ENCODE measurements around the gene TIMM13. TPM values are rescaled to one million over a fixed set of nuclear protein-coding genes. Genes with fewer than 3 reads are reported as not detected.

TIMM13 gene
- total and polyA plus RNA-seq, 4 donors: 27.8 to 41.9 (median 37.2) TPM

GRCh38 chr19:2436926-2437325 lies 9.5 kb upstream of the TIMM13 start:
- DNase-seq (peak in 1 of 2 donors; percentile 40), ATAC-seq (ENCODE audit: low FRiP score) (no peak)
- no peak overlapping the region for H3K27ac ChIP-seq (ENCODE audit: low read depth in 1 of 2, low read length in 2 of 2)
- H3K9me3 ChIP-seq (ENCODE audit: control insufficient read depth, low read length): no peaks in the 10 kb centered on the region
- H3K27me3 ChIP-seq (ENCODE audit: control insufficient read depth in 1 of 2, insufficient read depth in 2 of 2, low read length in 1 of 2): no peaks in the 10 kb centered on the region
- intact Hi-C loops (cut with DNase I): no loop called here
- no peaks in the 10 kb centered on the region for H3K36me3 ChIP-seq (ENCODE audit: control insufficient read depth in 1 of 2, insufficient read depth in 2 of 2, low read length in 1 of 2)
- WGBS, 2 donors: 96 to 97% methylated on average over 15 of the region's 15 CpGs
- no peaks in the 10 kb centered on the region for H3K4me1 ChIP-seq (ENCODE audit: control insufficient read depth in 1 of 2, insufficient read depth in 2 of 2, low read length in 2 of 2)
- no peak overlapping the region for H3K4me3 ChIP-seq (ENCODE audit: low read length in 2 of 2)

GRCh38 chr19:2436384-2436783 lies 9.0 kb upstream of the TIMM13 start:
- no peaks in the 10 kb centered on the region for H3K9me3 ChIP-seq (ENCODE audit: control insufficient read depth, low read length)
- DNase-seq (peak in 1 of 2 donors; percentile 29), ATAC-seq (ENCODE audit: low FRiP score) (no peak)
- intact Hi-C loops (cut with DNase I): no loop called here
- H3K4me1 ChIP-seq (ENCODE audit: control insufficient read depth in 1 of 2, insufficient read depth in 2 of 2, low read length in 2 of 2): no peaks in the 10 kb centered on the region
- no peak overlapping the region for H3K27ac ChIP-seq (ENCODE audit: low read depth in 1 of 2, low read length in 2 of 2)
- H3K27me3 ChIP-seq (ENCODE audit: control insufficient read depth in 1 of 2, insufficient read depth in 2 of 2, low read length in 1 of 2): no peaks in the 10 kb centered on the region
- 95 to 97% methylated on average over 39 of the region's 39 CpGs for WGBS, 2 donors
- no peaks in the 10 kb centered on the region for H3K36me3 ChIP-seq (ENCODE audit: control insufficient read depth in 1 of 2, insufficient read depth in 2 of 2, low read length in 1 of 2)
- H3K4me3 ChIP-seq (ENCODE audit: low read length in 2 of 2): no peak overlapping the region

GRCh38 chr19:2434721-2435265 lies 7.4 kb upstream of the TIMM13 start:
- Histone ChIP-seq H3K9me3 (ENCODE audit: control insufficient read depth, low read length) (no peaks in the 10 kb centered on the region), H3K4me1 (ENCODE audit: control insufficient read depth in 1 of 2, insufficient read depth in 2 of 2, low read length in 2 of 2) (no peaks in the 10 kb centered on the region), H3K27me3 (ENCODE audit: control insufficient read depth in 1 of 2, insufficient read depth in 2 of 2, low read length in 1 of 2) (no peaks in the 10 kb centered on the region), H3K27ac (ENCODE audit: low read depth in 1 of 2, low read length in 2 of 2) (no peak overlapping the region), H3K36me3 (ENCODE audit: control insufficient read depth in 1 of 2, insufficient read depth in 2 of 2, low read length in 1 of 2) (no peaks in the 10 kb centered on the region), H3K4me3 (ENCODE audit: low read length in 2 of 2) (no peak overlapping the region)
- intact Hi-C loops (cut with DNase I): no loop called here
- DNase-seq (peak in 1 of 2 donors; percentile 40), ATAC-seq (ENCODE audit: low FRiP score) (no peak)
- WGBS, 2 donors: 96% methylated on average over 37 to 42 of the region's 42 CpGs

GRCh38 chr19:2434267-2434666 lies 6.9 kb upstream of the TIMM13 start:
- H3K4me1 ChIP-seq (ENCODE audit: control insufficient read depth in 1 of 2, insufficient read depth in 2 of 2, low read length in 2 of 2): no peaks in the 10 kb centered on the region
- no peak overlapping the region for H3K27ac ChIP-seq (ENCODE audit: low read depth in 1 of 2, low read length in 2 of 2)
- 95% methylated on average over 20 to 22 of the region's 22 CpGs for WGBS, 2 donors
- no peaks in the 10 kb centered on the region for H3K9me3 ChIP-seq (ENCODE audit: control insufficient read depth, low read length)
- intact Hi-C loops (cut with DNase I): no loop called here
- H3K36me3 ChIP-seq (ENCODE audit: control insufficient read depth in 1 of 2, insufficient read depth in 2 of 2, low read length in 1 of 2): no peaks in the 10 kb centered on the region
- DNase-seq (peak in 1 of 2 donors; percentile 43), ATAC-seq (ENCODE audit: low FRiP score) (no peak)
- H3K27me3 ChIP-seq (ENCODE audit: control insufficient read depth in 1 of 2, insufficient read depth in 2 of 2, low read length in 1 of 2): no peaks in the 10 kb centered on the region
- H3K4me3 ChIP-seq (ENCODE audit: low read length in 2 of 2): no peak overlapping the region

- Histone ChIP-seq H3K4me1 (ENCODE audit: control insufficient read depth in 1 of 2, insufficient read depth in 2 of 2, low read length in 2 of 2) (no peaks in the 10 kb centered on the region), H3K27ac (ENCODE audit: low read depth in 1 of 2, low read length in 2 of 2) (no peak overlapping the region), H3K4me3 (ENCODE audit: low read length in 2 of 2) (no peak overlapping the region), H3K36me3 (ENCODE audit: control insufficient read depth in 1 of 2, insufficient read depth in 2 of 2, low read length in 1 of 2) (no peaks in the 10 kb centered on the region), H3K27me3 (ENCODE audit: control insufficient read depth in 1 of 2, insufficient read depth in 2 of 2, low read length in 1 of 2) (no peaks in the 10 kb centered on the region), H3K9me3 (ENCODE audit: control insufficient read depth, low read length) (no peaks in the 10 kb centered on the region)
- WGBS, 2 donors: 93 to 95% methylated on average over 23 to 30 of the region's 30 CpGs
- DNase-seq: peak in 1 of 2 donors; percentile 38
- no peak for ATAC-seq (ENCODE audit: low FRiP score)
- intact Hi-C loops (cut with DNase I): no loop called here
These were observed 6.5 kb upstream of the TIMM13 start for GRCh38 chr19:2433854-2434253.

GRCh38 chr19:2432131-2432848 lies 4.9 kb upstream of the TIMM13 start:
- intact Hi-C loops (cut with DNase I): no loop called here
- H3K4me3 ChIP-seq (ENCODE audit: low read length in 2 of 2): no peak overlapping the region
- no peaks in the 10 kb centered on the region for H3K36me3 ChIP-seq (ENCODE audit: control insufficient read depth in 1 of 2, insufficient read depth in 2 of 2, low read length in 1 of 2)
- H3K9me3 ChIP-seq (ENCODE audit: control insufficient read depth, low read length): no peaks in the 10 kb centered on the region
- 96% methylated on average over 25 of the region's 25 CpGs for WGBS, 2 donors
- no peak overlapping the region for H3K27ac ChIP-seq (ENCODE audit: low read depth in 1 of 2, low read length in 2 of 2)
- no peaks in the 10 kb centered on the region for H3K4me1 ChIP-seq (ENCODE audit: control insufficient read depth in 1 of 2, insufficient read depth in 2 of 2, low read length in 2 of 2)
- DNase-seq (no peak), ATAC-seq (ENCODE audit: low FRiP score) (no peak)
- no peaks in the 10 kb centered on the region for H3K27me3 ChIP-seq (ENCODE audit: control insufficient read depth in 1 of 2, insufficient read depth in 2 of 2, low read length in 1 of 2)

GRCh38 chr19:2431318-2432055 lies 4.1 kb upstream of the TIMM13 start:
- Histone ChIP-seq H3K27ac (ENCODE audit: low read depth in 1 of 2, low read length in 2 of 2) (no peak overlapping the region), H3K4me3 (ENCODE audit: low read length in 2 of 2) (no peak overlapping the region), H3K9me3 (ENCODE audit: control insufficient read depth, low read length) (no peaks in the 10 kb centered on the region), H3K36me3 (ENCODE audit: control insufficient read depth in 1 of 2, insufficient read depth in 2 of 2, low read length in 1 of 2) (no peaks in the 10 kb centered on the region), H3K27me3 (ENCODE audit: control insufficient read depth in 1 of 2, insufficient read depth in 2 of 2, low read length in 1 of 2) (no peaks in the 10 kb centered on the region), H3K4me1 (ENCODE audit: control insufficient read depth in 1 of 2, insufficient read depth in 2 of 2, low read length in 2 of 2) (no peaks in the 10 kb centered on the region)
- no peak for ATAC-seq (ENCODE audit: low FRiP score)
- DNase-seq: no peak
- intact Hi-C loops (cut with DNase I): no loop called here
- WGBS, 2 donors: 94% methylated on average over 37 of the region's 37 CpGs

- Histone ChIP-seq H3K9me3 (ENCODE audit: control insufficient read depth, low read length) (no peaks in the 10 kb centered on the region), H3K4me3 (ENCODE audit: low read length in 2 of 2) (no peak overlapping the region), H3K36me3 (ENCODE audit: control insufficient read depth in 1 of 2, insufficient read depth in 2 of 2, low read length in 1 of 2) (no peaks in the 10 kb centered on the region), H3K4me1 (ENCODE audit: control insufficient read depth in 1 of 2, insufficient read depth in 2 of 2, low read length in 2 of 2) (no peaks in the 10 kb centered on the region), H3K27ac (ENCODE audit: low read depth in 1 of 2, low read length in 2 of 2) (no peak overlapping the region), H3K27me3 (ENCODE audit: control insufficient read depth in 1 of 2, insufficient read depth in 2 of 2, low read length in 1 of 2) (no peaks in the 10 kb centered on the region)
- no peak for DNase-seq
- WGBS, 2 donors: 87 to 89% methylated on average over 25 of the region's 25 CpGs
- intact Hi-C loops (cut with DNase I): loop anchor here in 1 of 2 donors (5.0 kb wide), 1 partner anchor 182 kb away; no protein-coding TSS in a partner anchor
- no peak for ATAC-seq (ENCODE audit: low FRiP score)
These were observed 2.6 kb upstream of the TIMM13 start for GRCh38 chr19:2429917-2430535.
